Calu3 (cell line): Measurements from ENCODE around the gene PBX1. TPM values are rescaled to one million over a fixed set of nuclear protein-coding genes. Genes with fewer than 3 reads are reported as not detected.

Experiments used
- BruUV-seq: library from RNA; stranded (reverse); fragments of 400-500 nt; replicated peaks from 2 replicates; lab custom pipeline; 2021; lab: Mats Ljungman, UMichigan
- CTCF ChIA-PET: fragments of 300-600 bp; sonication (Branson Sonifier 250); formaldehyde crosslinking; loops from one replicate; lab custom pipeline; 2022; ENCODE audit warnings: antibody characterized with exemption; lab: Charles Lee
- DNase-seq: peaks from one replicate; pipeline ENCODE4 v3.0.0; 2022
- H3K27ac Mint-ChIP-seq: one replicate; pipeline ENCODE4 v1.8.0; 2022; ENCODE audit warnings: mixed read lengths; ENCODE audit not compliant: unreplicated experiment
- H3K27me3 Mint-ChIP-seq: one replicate; pipeline ENCODE4 v1.8.0; 2022; ENCODE audit warnings: mixed read lengths; ENCODE audit not compliant: unreplicated experiment
- H3K36me3 Mint-ChIP-seq: one replicate; pipeline ENCODE4 v1.8.0; 2022; ENCODE audit warnings: mild to moderate bottlenecking, moderate library complexity, mixed read lengths; ENCODE audit not compliant: insufficient read depth, unreplicated experiment
- H3K4me1 Mint-ChIP-seq: one replicate; pipeline ENCODE4 v1.8.0; 2022; ENCODE audit warnings: mild to moderate bottlenecking, low read depth, mixed read lengths; ENCODE audit not compliant: unreplicated experiment
- H3K4me3 Mint-ChIP-seq: one replicate; pipeline ENCODE4 v1.8.0; 2022; ENCODE audit warnings: mild to moderate bottlenecking, low read depth, moderate library complexity, mixed read lengths; ENCODE audit not compliant: unreplicated experiment
- H3K9me3 Mint-ChIP-seq: one replicate; pipeline ENCODE4 v1.8.0; 2022; ENCODE audit warnings: low read depth, mixed read lengths; ENCODE audit not compliant: unreplicated experiment
- intact Hi-C: fragments of 100-400 bp; cut with micrococcal nuclease; formaldehyde crosslinking; loops from one replicate; pipeline ENCODE4 v1.10.0; 2022; ENCODE audit not compliant: unreplicated experiment
- total RNA-seq: library from RNA; stranded (reverse); gene quantifications from 2 replicates; pipeline ENCODE4 v1.2.3, GENCODE V29; 2022
- TF ChIP-seq, protein P1 (sequence below): fragments of 200-600 bp; IDR thresholded peaks from one replicate; pipeline ENCODE4 v1.8.0; 2022; ENCODE audit warnings: antibody characterized with exemption; ENCODE audit not compliant: unreplicated experiment

The PBX1 gene
- total RNA-seq, 1 experiment from 2014 or later, result 22.5 TPM

DNA sequence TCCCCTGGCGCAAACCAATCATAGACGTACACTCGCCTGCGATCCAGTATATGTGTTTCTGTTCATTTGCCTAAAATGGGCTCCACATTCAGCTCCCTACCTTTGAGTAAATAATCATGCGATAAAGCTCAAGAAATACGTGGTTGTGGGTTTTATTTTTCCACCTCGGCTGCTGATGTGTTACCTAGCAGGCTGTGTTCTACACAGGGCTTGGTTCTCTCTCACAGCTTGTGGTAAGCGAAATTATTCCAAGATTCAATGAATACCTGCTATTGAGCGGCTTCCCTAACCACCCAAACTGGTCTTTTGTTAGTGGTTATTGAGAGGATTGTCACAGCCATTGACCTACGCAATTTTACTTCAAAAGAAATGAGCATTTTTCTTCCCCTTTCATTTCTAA is 180.2 kb downstream of the PBX1 start:
- intact Hi-C loops, result no loop called here
- no peaks in the 10 kb centered on the region for H3K36me3 Mint-ChIP-seq
- no peaks in the 10 kb centered on the region for H3K4me1 Mint-ChIP-seq
- TF ChIP-seq, protein P1, sequence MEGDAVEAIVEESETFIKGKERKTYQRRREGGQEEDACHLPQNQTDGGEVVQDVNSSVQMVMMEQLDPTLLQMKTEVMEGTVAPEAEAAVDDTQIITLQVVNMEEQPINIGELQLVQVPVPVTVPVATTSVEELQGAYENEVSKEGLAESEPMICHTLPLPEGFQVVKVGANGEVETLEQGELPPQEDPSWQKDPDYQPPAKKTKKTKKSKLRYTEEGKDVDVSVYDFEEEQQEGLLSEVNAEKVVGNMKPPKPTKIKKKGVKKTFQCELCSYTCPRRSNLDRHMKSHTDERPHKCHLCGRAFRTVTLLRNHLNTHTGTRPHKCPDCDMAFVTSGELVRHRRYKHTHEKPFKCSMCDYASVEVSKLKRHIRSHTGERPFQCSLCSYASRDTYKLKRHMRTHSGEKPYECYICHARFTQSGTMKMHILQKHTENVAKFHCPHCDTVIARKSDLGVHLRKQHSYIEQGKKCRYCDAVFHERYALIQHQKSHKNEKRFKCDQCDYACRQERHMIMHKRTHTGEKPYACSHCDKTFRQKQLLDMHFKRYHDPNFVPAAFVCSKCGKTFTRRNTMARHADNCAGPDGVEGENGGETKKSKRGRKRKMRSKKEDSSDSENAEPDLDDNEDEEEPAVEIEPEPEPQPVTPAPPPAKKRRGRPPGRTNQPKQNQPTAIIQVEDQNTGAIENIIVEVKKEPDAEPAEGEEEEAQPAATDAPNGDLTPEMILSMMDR, result no peak
- CTCF ChIA-PET, result interaction anchor here (0.7 kb wide), 1 partner anchor 126 kb away, joined by 3 read pairs; no protein-coding TSS in a partner anchor
- DNase-seq, result no peak
- no TSS peak for BruUV-seq
- H3K4me3 Mint-ChIP-seq, result no peak overlapping the region
- H3K9me3 Mint-ChIP-seq, result no peaks in the 10 kb centered on the region
- H3K27ac Mint-ChIP-seq, result no peak overlapping the region
- H3K27me3 Mint-ChIP-seq, result no peaks in the 10 kb centered on the region

DNA sequence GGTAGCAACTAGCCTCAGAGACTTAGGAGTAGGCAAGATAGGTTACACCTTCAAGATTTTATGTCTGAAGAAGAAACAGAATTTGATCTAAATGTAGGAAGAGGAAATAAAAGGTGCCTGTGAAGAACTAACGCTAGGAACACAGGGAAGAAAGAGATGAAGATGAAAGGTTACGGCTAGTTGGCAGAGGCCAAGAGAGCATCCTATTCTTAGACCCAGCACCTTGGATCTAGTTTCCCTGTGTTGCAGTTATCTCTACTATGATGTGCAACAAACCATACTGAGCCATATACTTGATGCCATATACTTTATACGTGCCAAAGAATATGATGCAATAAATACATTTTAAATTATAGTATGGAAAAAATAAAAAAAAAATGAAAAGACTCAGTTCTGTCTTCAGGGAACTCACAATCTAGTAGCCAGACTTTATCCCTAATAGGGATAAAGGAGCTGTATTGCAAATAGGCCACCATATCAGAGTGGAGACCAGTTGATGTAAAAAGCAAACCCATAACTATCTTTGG is 181.1 kb downstream of the PBX1 start:
- DNase-seq, result no peak
- intact Hi-C loops, result no loop called here

DNA sequence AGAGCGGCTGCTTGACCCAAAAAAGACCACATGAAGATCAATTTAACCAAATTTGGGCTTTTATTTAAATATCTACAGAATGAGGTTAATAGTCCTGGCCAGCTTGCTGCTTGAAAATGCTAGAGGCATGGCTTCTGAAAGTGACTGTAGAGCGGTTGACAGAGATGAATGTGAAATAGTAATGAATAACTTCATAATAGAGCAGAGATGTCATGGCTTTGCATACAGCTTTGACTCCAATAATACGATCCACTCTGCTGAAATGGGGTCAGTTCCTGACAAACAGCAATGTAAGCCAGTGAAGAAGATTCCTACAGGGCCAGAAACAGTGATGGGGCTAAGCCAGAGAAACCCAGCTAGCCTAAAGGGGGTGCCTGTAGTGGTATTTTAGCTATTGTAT is 183.8 kb downstream of the PBX1 start:
- Mint-ChIP-seq H3K9me3 (no peaks in the 10 kb centered on the region), H3K27ac (no peak overlapping the region), H3K4me1 (no peaks in the 10 kb centered on the region), H3K4me3 (no peak overlapping the region), H3K27me3 (no peaks in the 10 kb centered on the region), H3K36me3 (no peaks in the 10 kb centered on the region)
- DNase-seq, result no peak
- CTCF ChIA-PET, result no interaction called here
- TF ChIP-seq, protein P1, result no peak
- no TSS peak for BruUV-seq
- intact Hi-C loops, result no loop called here

More for the DNA sequence above, 181.1 kb downstream of the PBX1 start:
- Mint-ChIP-seq H3K4me1 (no peaks in the 10 kb centered on the region), H3K27ac (no peak overlapping the region), H3K9me3 (no peaks in the 10 kb centered on the region), H3K36me3 (no peaks in the 10 kb centered on the region), H3K27me3 (no peaks in the 10 kb centered on the region), H3K4me3 (no peak overlapping the region)
- CTCF ChIA-PET, result no interaction called here
- TF ChIP-seq, protein P1, result no peak
- BruUV-seq, result no TSS peak

DNA sequence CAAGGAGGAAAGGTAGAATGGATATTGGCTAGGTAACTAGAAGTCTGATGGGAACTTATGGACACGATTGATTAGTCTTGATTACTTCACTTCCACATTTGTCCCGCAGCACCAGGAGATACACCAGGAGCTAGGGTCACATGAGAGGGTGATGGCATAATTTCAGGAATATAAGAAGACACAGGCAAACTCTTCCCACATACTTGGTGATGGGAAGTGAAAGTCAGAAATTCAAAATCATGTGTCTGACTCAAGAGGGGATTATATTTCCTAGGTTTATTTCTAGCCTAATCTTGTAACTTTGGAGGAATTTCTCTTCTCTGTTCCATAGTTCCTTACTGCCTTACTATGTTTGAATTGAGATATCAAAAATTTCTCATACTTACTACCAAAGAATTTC is 185.0 kb downstream of the PBX1 start:
- Mint-ChIP-seq H3K4me3 (no peak overlapping the region), H3K4me1 (peaks cover 12% of the 10 kb centered on the region), H3K27ac (no peak overlapping the region), H3K36me3 (no peaks in the 10 kb centered on the region), H3K27me3 (no peaks in the 10 kb centered on the region), H3K9me3 (no peaks in the 10 kb centered on the region)
- CTCF ChIA-PET, result no interaction called here
- intact Hi-C loops, result no loop called here
- no TSS peak for BruUV-seq
- no peak for DNase-seq
- TF ChIP-seq, protein P1, result no peak
